ENCODE data around the gene VWA5A.

Gene VWA5A

GRCh38 chr11:124195189-124195734 lies 80.0 kb downstream of the VWA5A start:
- TF ChIP-seq, protein P1, sequence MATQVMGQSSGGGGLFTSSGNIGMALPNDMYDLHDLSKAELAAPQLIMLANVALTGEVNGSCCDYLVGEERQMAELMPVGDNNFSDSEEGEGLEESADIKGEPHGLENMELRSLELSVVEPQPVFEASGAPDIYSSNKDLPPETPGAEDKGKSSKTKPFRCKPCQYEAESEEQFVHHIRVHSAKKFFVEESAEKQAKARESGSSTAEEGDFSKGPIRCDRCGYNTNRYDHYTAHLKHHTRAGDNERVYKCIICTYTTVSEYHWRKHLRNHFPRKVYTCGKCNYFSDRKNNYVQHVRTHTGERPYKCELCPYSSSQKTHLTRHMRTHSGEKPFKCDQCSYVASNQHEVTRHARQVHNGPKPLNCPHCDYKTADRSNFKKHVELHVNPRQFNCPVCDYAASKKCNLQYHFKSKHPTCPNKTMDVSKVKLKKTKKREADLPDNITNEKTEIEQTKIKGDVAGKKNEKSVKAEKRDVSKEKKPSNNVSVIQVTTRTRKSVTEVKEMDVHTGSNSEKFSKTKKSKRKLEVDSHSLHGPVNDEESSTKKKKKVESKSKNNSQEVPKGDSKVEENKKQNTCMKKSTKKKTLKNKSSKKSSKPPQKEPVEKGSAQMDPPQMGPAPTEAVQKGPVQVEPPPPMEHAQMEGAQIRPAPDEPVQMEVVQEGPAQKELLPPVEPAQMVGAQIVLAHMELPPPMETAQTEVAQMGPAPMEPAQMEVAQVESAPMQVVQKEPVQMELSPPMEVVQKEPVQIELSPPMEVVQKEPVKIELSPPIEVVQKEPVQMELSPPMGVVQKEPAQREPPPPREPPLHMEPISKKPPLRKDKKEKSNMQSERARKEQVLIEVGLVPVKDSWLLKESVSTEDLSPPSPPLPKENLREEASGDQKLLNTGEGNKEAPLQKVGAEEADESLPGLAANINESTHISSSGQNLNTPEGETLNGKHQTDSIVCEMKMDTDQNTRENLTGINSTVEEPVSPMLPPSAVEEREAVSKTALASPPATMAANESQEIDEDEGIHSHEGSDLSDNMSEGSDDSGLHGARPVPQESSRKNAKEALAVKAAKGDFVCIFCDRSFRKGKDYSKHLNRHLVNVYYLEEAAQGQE (IDR thresholded peaks at IDR 0.05; ENCODE audit: low read depth): no peak
- TF ChIP-seq TAF1 (IDR thresholded peaks at IDR 0.05; ENCODE audit: low read depth) (no peak), RAD21 (IDR thresholded peaks at IDR 0.05; ENCODE audit: low read depth) (peak; percentile 66), TEAD4 (IDR thresholded peaks at IDR 0.05) (no peak)
- TF ChIP-seq, protein P2, sequence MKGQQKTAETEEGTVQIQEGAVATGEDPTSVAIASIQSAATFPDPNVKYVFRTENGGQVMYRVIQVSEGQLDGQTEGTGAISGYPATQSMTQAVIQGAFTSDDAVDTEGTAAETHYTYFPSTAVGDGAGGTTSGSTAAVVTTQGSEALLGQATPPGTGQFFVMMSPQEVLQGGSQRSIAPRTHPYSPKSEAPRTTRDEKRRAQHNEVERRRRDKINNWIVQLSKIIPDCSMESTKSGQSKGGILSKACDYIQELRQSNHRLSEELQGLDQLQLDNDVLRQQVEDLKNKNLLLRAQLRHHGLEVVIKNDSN (IDR thresholded peaks at IDR 0.05): 0 out of 2 replicates have a peak, but pooled peaks have one; percentile 16
